OCI-LY1 (cell line): ENCODE measurements around the gene DUSP7.

Experiments
- EZH2 ChIP-seq: fragments of 200-600 bp; sonication (generic), shearing (Covaris generic); IDR thresholded peaks from 2 replicates; pipeline ENCODE4 v1.8.0; 2017; ENCODE audit warnings: borderline replicate concordance, mixed run types, mild to moderate bottlenecking, antibody characterized with exemption, low read length, moderate library complexity, mixed read lengths
- TF ChIP-seq, protein P1 (sequence below): fragments of 200-600 bp; sonication (generic), shearing (Covaris generic); IDR thresholded peaks from 2 replicates; pipeline ENCODE4 v1.5.1; 2017; ENCODE audit warnings: mild to moderate bottlenecking, antibody characterized with exemption, low read length, moderate library complexity, mixed read lengths

DNA sequence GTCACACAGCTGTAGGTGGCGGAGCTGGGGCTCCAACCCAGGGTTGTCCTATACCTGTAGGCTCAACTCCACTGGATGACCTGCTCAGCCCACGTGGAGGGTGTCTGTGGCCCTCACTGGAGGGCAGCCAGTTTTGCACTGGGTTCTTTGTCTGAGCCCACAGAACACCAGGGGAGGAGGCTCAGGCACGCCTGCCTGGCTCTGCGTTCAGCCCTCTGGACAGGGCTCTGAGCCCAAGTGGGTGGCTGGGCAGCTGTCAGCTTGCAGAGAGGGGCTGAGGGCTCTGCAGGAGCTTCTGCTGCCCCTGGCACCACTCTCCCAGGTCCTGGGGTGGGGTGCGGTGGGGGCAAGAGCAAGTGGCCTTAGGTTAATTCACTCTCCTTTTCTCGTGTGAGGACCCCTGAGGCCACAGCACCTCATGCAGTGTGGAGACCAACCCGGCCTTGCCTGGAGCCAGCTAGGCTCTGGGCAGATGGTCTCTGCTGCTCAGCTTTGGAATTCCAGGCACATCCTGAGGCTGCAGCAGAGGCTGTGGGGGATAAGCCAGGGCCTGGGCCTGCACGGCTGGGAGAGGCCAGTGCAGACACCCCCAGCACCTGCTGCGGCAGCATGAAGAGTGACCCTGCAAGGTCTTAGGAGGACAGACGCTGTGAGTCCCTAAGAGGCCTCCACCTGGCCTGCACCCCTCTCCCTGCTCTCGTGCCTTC, 23.5 kb downstream of the DUSP7 start:
- TF ChIP-seq, protein P1, sequence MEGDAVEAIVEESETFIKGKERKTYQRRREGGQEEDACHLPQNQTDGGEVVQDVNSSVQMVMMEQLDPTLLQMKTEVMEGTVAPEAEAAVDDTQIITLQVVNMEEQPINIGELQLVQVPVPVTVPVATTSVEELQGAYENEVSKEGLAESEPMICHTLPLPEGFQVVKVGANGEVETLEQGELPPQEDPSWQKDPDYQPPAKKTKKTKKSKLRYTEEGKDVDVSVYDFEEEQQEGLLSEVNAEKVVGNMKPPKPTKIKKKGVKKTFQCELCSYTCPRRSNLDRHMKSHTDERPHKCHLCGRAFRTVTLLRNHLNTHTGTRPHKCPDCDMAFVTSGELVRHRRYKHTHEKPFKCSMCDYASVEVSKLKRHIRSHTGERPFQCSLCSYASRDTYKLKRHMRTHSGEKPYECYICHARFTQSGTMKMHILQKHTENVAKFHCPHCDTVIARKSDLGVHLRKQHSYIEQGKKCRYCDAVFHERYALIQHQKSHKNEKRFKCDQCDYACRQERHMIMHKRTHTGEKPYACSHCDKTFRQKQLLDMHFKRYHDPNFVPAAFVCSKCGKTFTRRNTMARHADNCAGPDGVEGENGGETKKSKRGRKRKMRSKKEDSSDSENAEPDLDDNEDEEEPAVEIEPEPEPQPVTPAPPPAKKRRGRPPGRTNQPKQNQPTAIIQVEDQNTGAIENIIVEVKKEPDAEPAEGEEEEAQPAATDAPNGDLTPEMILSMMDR: no peak
- no peak for TF ChIP-seq EZH2
